ENCODE measurements around the gene PLXDC2.

Gene PLXDC2

GRCh38 chr10:20065814-20066213 lies 249.6 kb downstream of the PLXDC2 start:
- no peak for DNase-seq

- DNase-seq, result no peak
Measured at GRCh38 chr10:20073167-20073566, 256.9 kb downstream of the PLXDC2 start.

- DNase-seq, result no peak
Measured at GRCh38 chr10:20075713-20076112, 259.5 kb downstream of the PLXDC2 start.

GRCh38 chr10:20084451-20084850 lies 268.2 kb downstream of the PLXDC2 start:
- no peak for DNase-seq

GRCh38 chr10:20085115-20085514 lies 268.9 kb downstream of the PLXDC2 start:
- no peak for DNase-seq

- no peak for DNase-seq
Measured at GRCh38 chr10:20087353-20087752, 271.1 kb downstream of the PLXDC2 start.

- no peak for DNase-seq
Measured at GRCh38 chr10:20088061-20088701, 271.9 kb downstream of the PLXDC2 start.

- no peak for DNase-seq
Measured at GRCh38 chr10:20089879-20090278, 273.6 kb downstream of the PLXDC2 start.

GRCh38 chr10:20090831-20091230 lies 274.6 kb downstream of the PLXDC2 start:
- no peak for DNase-seq

GRCh38 chr10:20091698-20092097 lies 275.5 kb downstream of the PLXDC2 start:
- no peak for DNase-seq

GRCh38 chr10:20093600-20093999 lies 277.4 kb downstream of the PLXDC2 start:
- DNase-seq, result no peak

GRCh38 chr10:20094226-20094976 lies 278.2 kb downstream of the PLXDC2 start:
- DNase-seq, result no peak

- DNase-seq, result no peak
Measured at GRCh38 chr10:20100171-20100570, 283.9 kb downstream of the PLXDC2 start.

- no peak for DNase-seq
Measured at GRCh38 chr10:20105236-20105635, 289.0 kb downstream of the PLXDC2 start.

GRCh38 chr10:20105931-20106330 lies 289.7 kb downstream of the PLXDC2 start:
- DNase-seq, result no peak

- DNase-seq, result no peak
Measured at GRCh38 chr10:20108021-20108420, 291.8 kb downstream of the PLXDC2 start.

- no peak for DNase-seq
Measured at GRCh38 chr10:20109613-20110012, 293.4 kb downstream of the PLXDC2 start.

- no peak for DNase-seq
Measured at GRCh38 chr10:20110125-20111100, 294.2 kb downstream of the PLXDC2 start.

- DNase-seq, result no peak
Measured at GRCh38 chr10:20114179-20114578, 297.9 kb downstream of the PLXDC2 start.

- DNase-seq, result no peak
Measured at GRCh38 chr10:20115894-20116293, 299.7 kb downstream of the PLXDC2 start.

GRCh38 chr10:20117471-20117870 lies 301.2 kb downstream of the PLXDC2 start:
- DNase-seq, result no peak

- no peak for DNase-seq
Measured at GRCh38 chr10:20118119-20118518, 301.9 kb downstream of the PLXDC2 start.

- no peak for DNase-seq
Measured at GRCh38 chr10:20128811-20129210, 312.6 kb downstream of the PLXDC2 start.

Measured in activated CD4-positive, alpha-beta T cell treated with anti-CD3 and anti-CD28 coated beads, Interleukin-2, amount 50 U/mL, for 4 hours (primary cell).